HEK293 (cell line): Measurements from ENCODE around the gene UGT1A1.

Experiments
- CTCF ChIA-PET: fragments of 350-600 bp; formaldehyde crosslinking; extraction: SDS; loops from one replicate; lab custom pipeline; 2021; ENCODE audit warnings: antibody characterized with exemption; lab: Yijun Ruan, JAX
- POLR2A ChIA-PET: fragments of 300-600 bp; formaldehyde crosslinking; extraction: SDS; loops from one replicate; lab custom pipeline; 2020; ENCODE audit warnings: antibody characterized with exemption, inconsistent platforms; lab: Yijun Ruan, JAX
- H3K27ac ChIP-seq: fragments of 200-500 bp; sonication (Bioruptor generic); 2 replicates; pipeline ENCODE4 v1.5.1; 2014; ENCODE audit warnings: low read depth, low read length, control low read depth, inconsistent platforms; ENCODE audit errors: extremely low read depth
- H3K36me3 ChIP-seq, 2 experiments: fragments of 200-500 bp in 1 of 2; sonication (Bioruptor generic) in 1 of 2; 1 replicate in 1 of 2; 2 replicates in 1 of 2; pipeline ENCODE4 v1.5.1; 2014 to 2017; ENCODE audit warnings: inconsistent platforms in 2 of 2, low read length in 2 of 2; ENCODE audit not compliant: control insufficient read depth in 2 of 2, insufficient read depth in 1 of 2
- H3K4me1 ChIP-seq: fragments of 200-500 bp; sonication (Bioruptor generic); 2 replicates; pipeline ENCODE4 v1.5.1; 2014; ENCODE audit warnings: mild to moderate bottlenecking, low read length, inconsistent platforms; ENCODE audit not compliant: control insufficient read depth, insufficient read depth
- H3K4me3 ChIP-seq: 2 replicates; pipeline ENCODE4 v1.5.1; 2011; ENCODE audit warnings: low read depth, mild to moderate bottlenecking, control low read depth, low read length, moderate library complexity
- H3K9me3 ChIP-seq: fragments of 200-500 bp; sonication (Bioruptor generic); 2 replicates; pipeline ENCODE4 v1.5.1; 2014; ENCODE audit warnings: low read depth, low read length, inconsistent platforms; ENCODE audit not compliant: control insufficient read depth, insufficient read depth
- FEZF1 ChIP-seq: fragments of 450-650 bp; formaldehyde crosslinking; IDR thresholded peaks from 2 replicates; pipeline ENCODE4 v1.5.1; 2016; ENCODE audit warnings: missing biosample characterization, missing genetic modification characterization
- GLIS1 ChIP-seq: fragments of 450-650 bp; formaldehyde crosslinking; IDR thresholded peaks from 2 replicates; pipeline ENCODE4 v1.5.1; 2016; ENCODE audit warnings: missing biosample characterization, missing genetic modification characterization
- GLIS2 ChIP-seq: fragments of 450-650 bp; formaldehyde crosslinking; IDR thresholded peaks from 2 replicates; pipeline ENCODE4 v1.5.1; 2016; ENCODE audit warnings: missing biosample characterization, missing genetic modification characterization
- KLF8 ChIP-seq: fragments of 450-650 bp; formaldehyde crosslinking; IDR thresholded peaks from 2 replicates; pipeline ENCODE4 v1.5.1; 2016; ENCODE audit warnings: missing biosample characterization, missing genetic modification characterization
- MEIS1 ChIP-seq: sonication (generic); formaldehyde crosslinking; IDR thresholded peaks from 2 replicates; pipeline ENCODE4 v1.8.1; 2022; ENCODE audit warnings: missing genetic modification reagents, mild to moderate bottlenecking, borderline replicate concordance
- MYNN ChIP-seq: fragments of 450-650 bp; formaldehyde crosslinking; IDR thresholded peaks from 2 replicates; pipeline ENCODE4 v1.5.1; 2016; ENCODE audit warnings: missing biosample characterization, missing genetic modification characterization, borderline replicate concordance
- REPIN1 ChIP-seq: fragments of 450-650 bp; formaldehyde crosslinking; IDR thresholded peaks from 2 replicates; pipeline ENCODE4 v1.5.1; 2017; ENCODE audit warnings: missing biosample characterization, missing genetic modification characterization, low read depth
- SETDB1 ChIP-seq: IDR thresholded peaks from one replicate; pipeline ENCODE4 v1.6.1; 2017; ENCODE audit warnings: mild to moderate bottlenecking, low read length, moderate library complexity, mixed read lengths; ENCODE audit not compliant: insufficient read length
- YY1 ChIP-seq: fragments of 450-650 bp; formaldehyde crosslinking; IDR thresholded peaks from 2 replicates; pipeline ENCODE4 v1.5.1; 2018; ENCODE audit warnings: missing biosample characterization, missing genetic modification characterization
- ZBTB1 ChIP-seq: fragments of 450-650 bp; formaldehyde crosslinking; IDR thresholded peaks from 2 replicates; pipeline ENCODE4 v1.5.1; 2016; ENCODE audit warnings: missing biosample characterization, missing genetic modification characterization
- ZBTB17 ChIP-seq: fragments of 450-650 bp; formaldehyde crosslinking; IDR thresholded peaks from 2 replicates; pipeline ENCODE4 v1.5.1; 2016; ENCODE audit warnings: missing biosample characterization, missing genetic modification characterization
- ZIC2 ChIP-seq: fragments of 450-650 bp; formaldehyde crosslinking; IDR thresholded peaks from 2 replicates; pipeline ENCODE4 v1.5.1; 2016; ENCODE audit warnings: missing biosample characterization, missing genetic modification characterization
- ZNF114 ChIP-seq: fragments of 450-650 bp; formaldehyde crosslinking; IDR thresholded peaks from 2 replicates; pipeline ENCODE4 v1.5.0; 2017; ENCODE audit warnings: missing biosample characterization, missing genetic modification characterization
- ZNF121 ChIP-seq: fragments of 450-650 bp; formaldehyde crosslinking; IDR thresholded peaks from 2 replicates; pipeline ENCODE4 v1.5.1; 2016; ENCODE audit warnings: missing biosample characterization, missing genetic modification characterization
- ZNF146 ChIP-seq: fragments of 450-650 bp; formaldehyde crosslinking; IDR thresholded peaks from 2 replicates; pipeline ENCODE4 v1.5.1; 2016; ENCODE audit warnings: missing biosample characterization, missing genetic modification characterization
- ZNF223 ChIP-seq: fragments of 450-650 bp; formaldehyde crosslinking; IDR thresholded peaks from 2 replicates; pipeline ENCODE4 v1.5.1; 2016; ENCODE audit warnings: missing biosample characterization, missing genetic modification characterization
- ZNF266 ChIP-seq: fragments of 450-650 bp; formaldehyde crosslinking; IDR thresholded peaks from 2 replicates; pipeline ENCODE4 v1.5.1; 2016; ENCODE audit warnings: missing biosample characterization, missing genetic modification characterization, low read depth
- ZNF362 ChIP-seq: fragments of 450-650 bp; formaldehyde crosslinking; IDR thresholded peaks from 2 replicates; pipeline ENCODE4 v1.5.1; 2016; ENCODE audit warnings: missing biosample characterization, missing genetic modification characterization
- ZNF398 ChIP-seq: fragments of 450-650 bp; formaldehyde crosslinking; IDR thresholded peaks from 2 replicates; pipeline ENCODE4 v1.5.1; 2017; ENCODE audit warnings: missing biosample characterization, missing genetic modification characterization
- ZNF624 ChIP-seq: fragments of 450-650 bp; formaldehyde crosslinking; IDR thresholded peaks from 2 replicates; pipeline ENCODE4 v1.5.1; 2017; ENCODE audit warnings: missing biosample characterization, missing genetic modification characterization
- ZNF626 ChIP-seq: fragments of 450-650 bp; sonication (Bioruptor Pico); formaldehyde crosslinking; IDR thresholded peaks from 2 replicates; pipeline ENCODE4 v1.5.1; 2018; ENCODE audit warnings: missing biosample characterization, missing genetic modification characterization, inconsistent platforms
- ZNF837 ChIP-seq: fragments of 450-650 bp; formaldehyde crosslinking; IDR thresholded peaks from 2 replicates; pipeline ENCODE4 v1.5.1; 2016; ENCODE audit warnings: missing biosample characterization, missing genetic modification characterization
- ZSCAN23 ChIP-seq: fragments of 450-650 bp; formaldehyde crosslinking; IDR thresholded peaks from 2 replicates; pipeline ENCODE4 v1.5.1; 2016; ENCODE audit warnings: missing biosample characterization, missing genetic modification characterization
- ZSCAN5A ChIP-seq: fragments of 450-650 bp; formaldehyde crosslinking; IDR thresholded peaks from 2 replicates; pipeline ENCODE4 v1.5.1; 2016; ENCODE audit warnings: missing biosample characterization, missing genetic modification characterization
- TF ChIP-seq, protein P1 (sequence below): fragments of 450-650 bp; formaldehyde crosslinking; IDR thresholded peaks from 2 replicates; pipeline ENCODE4 v1.5.1; 2016; ENCODE audit warnings: missing biosample characterization, missing genetic modification characterization
- TF ChIP-seq, protein P2 (sequence below): fragments of 450-650 bp; formaldehyde crosslinking; IDR thresholded peaks from 2 replicates; pipeline ENCODE4 v1.5.1; 2016; ENCODE audit warnings: missing biosample characterization, missing genetic modification characterization
- TF ChIP-seq, protein P3 (sequence below): sonication (generic); formaldehyde crosslinking; IDR thresholded peaks from 2 replicates; pipeline ENCODE4 v1.8.1; 2022; ENCODE audit warnings: mild to moderate bottlenecking, moderate library complexity, missing genetic modification reagents

UGT1A1 gene

DNA sequence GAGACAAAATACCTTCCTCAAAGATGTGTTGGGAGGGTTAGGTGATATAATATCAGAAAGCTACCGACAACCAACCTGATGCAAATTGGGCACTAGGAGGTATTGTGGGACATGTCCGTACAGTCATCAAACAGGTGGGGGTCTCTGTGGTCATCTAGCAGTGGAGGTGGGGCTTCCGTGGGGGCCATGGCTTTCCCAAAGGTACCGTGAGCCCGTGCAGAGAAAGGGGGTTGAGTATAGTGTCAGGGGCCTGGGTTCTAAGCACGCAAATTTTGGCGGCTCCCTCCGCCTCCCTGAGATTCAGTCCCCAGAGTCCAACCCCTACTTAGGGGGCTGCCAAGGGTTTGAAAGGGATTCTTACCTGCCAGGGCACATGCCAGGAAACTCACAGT is 61.6 kb downstream of the UGT1A1 start:
- ChIA-PET POLR2A (no interaction called here), CTCF (no interaction called here)
- no peak overlapping the region for H3K4me3 ChIP-seq
- no peaks in the 10 kb centered on the region for H3K9me3 ChIP-seq
- TF ChIP-seq ZNF626 (tag by site-specific recombination), result no peak
- no peak for TF ChIP-seq ZNF266 (tag by site-specific recombination)
- no peak for TF ChIP-seq ZNF398 (tag by site-specific recombination)
- no peak for TF ChIP-seq FEZF1 (tag by site-specific recombination)
- TF ChIP-seq ZNF121 (tag by site-specific recombination), result no peak
- TF ChIP-seq, protein P1, sequence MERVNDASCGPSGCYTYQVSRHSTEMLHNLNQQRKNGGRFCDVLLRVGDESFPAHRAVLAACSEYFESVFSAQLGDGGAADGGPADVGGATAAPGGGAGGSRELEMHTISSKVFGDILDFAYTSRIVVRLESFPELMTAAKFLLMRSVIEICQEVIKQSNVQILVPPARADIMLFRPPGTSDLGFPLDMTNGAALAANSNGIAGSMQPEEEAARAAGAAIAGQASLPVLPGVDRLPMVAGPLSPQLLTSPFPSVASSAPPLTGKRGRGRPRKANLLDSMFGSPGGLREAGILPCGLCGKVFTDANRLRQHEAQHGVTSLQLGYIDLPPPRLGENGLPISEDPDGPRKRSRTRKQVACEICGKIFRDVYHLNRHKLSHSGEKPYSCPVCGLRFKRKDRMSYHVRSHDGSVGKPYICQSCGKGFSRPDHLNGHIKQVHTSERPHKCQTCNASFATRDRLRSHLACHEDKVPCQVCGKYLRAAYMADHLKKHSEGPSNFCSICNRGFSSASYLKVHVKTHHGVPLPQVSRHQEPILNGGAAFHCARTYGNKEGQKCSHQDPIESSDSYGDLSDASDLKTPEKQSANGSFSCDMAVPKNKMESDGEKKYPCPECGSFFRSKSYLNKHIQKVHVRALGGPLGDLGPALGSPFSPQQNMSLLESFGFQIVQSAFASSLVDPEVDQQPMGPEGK, result no peak
- no peak for TF ChIP-seq ZNF223 (tag by site-specific recombination)
- TF ChIP-seq, protein P2, sequence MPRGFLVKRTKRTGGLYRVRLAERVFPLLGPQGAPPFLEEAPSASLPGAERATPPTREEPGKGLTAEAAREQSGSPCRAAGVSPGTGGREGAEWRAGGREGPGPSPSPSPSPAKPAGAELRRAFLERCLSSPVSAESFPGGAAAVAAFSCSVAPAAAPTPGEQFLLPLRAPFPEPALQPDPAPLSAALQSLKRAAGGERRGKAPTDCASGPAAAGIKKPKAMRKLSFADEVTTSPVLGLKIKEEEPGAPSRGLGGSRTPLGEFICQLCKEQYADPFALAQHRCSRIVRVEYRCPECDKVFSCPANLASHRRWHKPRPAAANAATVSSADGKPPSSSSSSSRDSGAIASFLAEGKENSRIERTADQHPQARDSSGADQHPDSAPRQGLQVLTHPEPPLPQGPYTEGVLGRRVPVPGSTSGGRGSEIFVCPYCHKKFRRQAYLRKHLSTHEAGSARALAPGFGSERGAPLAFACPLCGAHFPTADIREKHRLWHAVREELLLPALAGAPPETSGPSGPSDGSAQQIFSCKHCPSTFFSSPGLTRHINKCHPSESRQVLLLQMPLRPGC (tag by site-specific recombination), result no peak
- no peak for TF ChIP-seq YY1
- no peak for TF ChIP-seq SETDB1
- H3K36me3 ChIP-seq, result no peaks in the 10 kb centered on the region
- H3K4me1 ChIP-seq, result peaks cover 3% of the 10 kb centered on the region; the same call in 1 of the 2 replicates
- no peak overlapping the region for H3K27ac ChIP-seq

GRCh38 chr2:233822101-233822771 is 62.2 kb downstream of the UGT1A1 start:
- no peak overlapping the region for H3K4me3 ChIP-seq
- H3K36me3 ChIP-seq, result no peaks in the 10 kb centered on the region
- H3K27ac ChIP-seq, result no peak overlapping the region
- POLR2A ChIA-PET, result no interaction called here
- no peaks in the 10 kb centered on the region for H3K9me3 ChIP-seq
- no peaks in the 10 kb centered on the region for H3K4me1 ChIP-seq
- CTCF ChIA-PET, result no interaction called here
- TF ChIP-seq KLF8 (tag by site-specific recombination) (no peak), ZSCAN5A (no peak), GLIS1 (tag by site-specific recombination) (no peak), ZSCAN23 (no peak), ZNF624 (no peak), ZNF114 (tag by site-specific recombination) (no peak), MEIS1 (CRISPR knock-in tag) (no peak), ZNF146 (no peak), ZNF837 (no peak), ZNF362 (tag by site-specific recombination) (no peak), MYNN (tag by site-specific recombination) (no peak), REPIN1 (tag by site-specific recombination) (no peak), ZBTB17 (tag by site-specific recombination) (no peak), GLIS2 (tag by site-specific recombination) (no peak), ZBTB1 (tag by site-specific recombination) (no peak), ZIC2 (tag by site-specific recombination) (no peak)
- TF ChIP-seq, protein P3, sequence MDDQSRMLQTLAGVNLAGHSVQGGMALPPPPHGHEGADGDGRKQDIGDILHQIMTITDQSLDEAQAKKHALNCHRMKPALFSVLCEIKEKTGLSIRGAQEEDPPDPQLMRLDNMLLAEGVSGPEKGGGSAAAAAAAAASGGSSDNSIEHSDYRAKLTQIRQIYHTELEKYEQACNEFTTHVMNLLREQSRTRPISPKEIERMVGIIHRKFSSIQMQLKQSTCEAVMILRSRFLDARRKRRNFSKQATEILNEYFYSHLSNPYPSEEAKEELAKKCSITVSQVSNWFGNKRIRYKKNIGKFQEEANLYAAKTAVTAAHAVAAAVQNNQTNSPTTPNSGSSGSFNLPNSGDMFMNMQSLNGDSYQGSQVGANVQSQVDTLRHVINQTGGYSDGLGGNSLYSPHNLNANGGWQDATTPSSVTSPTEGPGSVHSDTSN, result no peak
